HG03108 (cell line): ENCODE results near the gene CLEC3B.

Experiments
- ATAC-seq: cut with Tn5 transposase; IDR thresholded peaks from one replicate; pipeline ENCODE4 v1.9.1; 2021; ENCODE audit warnings: moderate library complexity; ENCODE audit not compliant: unreplicated experiment

CLEC3B gene

DNA sequence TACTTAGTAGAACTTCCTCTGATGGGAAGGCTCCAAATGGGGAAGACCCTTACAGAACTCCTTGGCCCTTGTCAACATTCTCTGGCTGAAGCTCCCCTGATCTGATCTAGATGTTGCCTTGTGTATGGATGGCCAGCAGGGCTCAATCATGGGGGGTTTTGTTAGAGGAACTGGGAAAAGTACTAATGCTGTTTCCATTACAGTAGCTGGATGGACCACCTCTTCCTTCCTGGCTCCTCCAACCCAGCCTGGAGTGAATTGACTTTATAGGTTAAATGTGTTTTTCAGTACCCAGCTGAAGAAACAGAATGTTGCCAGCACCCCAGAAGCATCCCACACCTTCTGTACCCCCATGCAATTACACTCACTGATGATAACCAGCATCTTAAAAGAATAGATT is 22.7 kb upstream of the CLEC3B start:
- no peak for ATAC-seq

DNA sequence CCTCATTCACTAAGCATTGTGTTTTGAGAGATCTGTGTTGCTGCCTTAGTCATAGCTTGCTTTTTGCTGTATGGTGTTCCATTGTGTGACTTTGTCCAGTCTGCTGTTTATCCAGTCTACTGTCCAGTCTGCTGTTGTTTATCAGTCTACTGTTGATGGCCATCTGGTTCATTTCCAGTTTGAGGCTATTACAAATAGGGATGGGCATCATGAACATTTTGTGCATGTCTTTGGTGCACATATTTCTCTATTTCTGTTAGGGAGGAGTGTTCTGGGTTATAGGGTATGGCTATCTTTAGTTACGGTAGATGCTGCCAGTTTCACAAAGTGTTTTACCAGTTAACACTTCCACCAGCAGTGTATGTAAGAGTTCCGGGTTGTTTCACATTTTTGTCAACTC is 22.2 kb upstream of the CLEC3B start:
- no peak for ATAC-seq

- ATAC-seq, result no peak
Observed at GRCh38 chr3:45007091-45007490, 19.0 kb upstream of the CLEC3B start.

GRCh38 chr3:45008117-45008516 is 18.0 kb upstream of the CLEC3B start:
- ATAC-seq, result no peak

- ATAC-seq, result no peak
Observed at GRCh38 chr3:45009868-45010267, 16.2 kb upstream of the CLEC3B start.

DNA sequence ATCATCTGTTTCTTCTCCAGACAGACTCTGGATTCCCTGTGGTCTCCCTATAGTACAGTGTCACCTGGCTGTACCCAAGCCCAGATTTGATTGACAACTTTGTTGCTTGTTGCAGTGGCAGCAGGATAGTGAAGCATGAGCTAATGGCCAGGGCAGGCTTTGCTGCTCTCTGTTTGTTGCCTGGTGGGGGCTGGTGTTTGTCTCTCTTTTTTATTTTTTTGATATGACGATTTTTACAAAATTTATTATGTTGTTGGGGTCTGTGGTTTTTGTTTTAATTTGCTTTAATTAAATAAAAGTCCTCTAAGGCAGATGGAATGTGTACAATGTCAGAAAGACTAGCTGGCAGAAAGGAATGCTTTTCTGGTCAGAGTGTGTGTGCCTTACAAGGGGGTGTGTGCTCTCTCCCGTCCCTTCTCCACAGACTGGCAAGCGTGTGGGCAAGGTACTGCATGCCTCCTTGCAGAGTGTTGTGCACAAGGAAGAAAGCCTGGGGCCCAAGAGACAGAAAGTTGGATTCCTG is 15.2 kb upstream of the CLEC3B start:
- ATAC-seq, result no peak

GRCh38 chr3:45011756-45012508 is 14.2 kb upstream of the CLEC3B start:
- peak; percentile 52 for ATAC-seq

DNA sequence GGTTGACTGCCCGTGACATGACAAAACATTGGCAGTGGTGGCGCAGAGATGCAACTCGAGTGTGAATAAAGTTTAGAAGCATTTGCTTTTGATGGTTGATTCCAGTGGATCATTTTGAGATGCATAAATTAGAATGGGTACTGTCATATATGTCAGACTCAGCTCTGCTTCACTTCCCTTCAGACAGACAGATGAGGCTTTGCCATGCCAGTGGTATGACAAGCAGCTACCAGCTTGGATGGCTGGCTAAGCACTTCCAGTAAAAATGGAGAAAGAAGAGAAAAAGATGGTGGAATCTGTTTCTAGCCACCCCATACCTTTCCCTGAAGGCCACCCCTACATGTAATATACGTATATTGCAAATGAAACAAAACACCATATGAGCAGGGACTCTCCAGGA is 13.5 kb upstream of the CLEC3B start:
- ATAC-seq, result no peak

DNA sequence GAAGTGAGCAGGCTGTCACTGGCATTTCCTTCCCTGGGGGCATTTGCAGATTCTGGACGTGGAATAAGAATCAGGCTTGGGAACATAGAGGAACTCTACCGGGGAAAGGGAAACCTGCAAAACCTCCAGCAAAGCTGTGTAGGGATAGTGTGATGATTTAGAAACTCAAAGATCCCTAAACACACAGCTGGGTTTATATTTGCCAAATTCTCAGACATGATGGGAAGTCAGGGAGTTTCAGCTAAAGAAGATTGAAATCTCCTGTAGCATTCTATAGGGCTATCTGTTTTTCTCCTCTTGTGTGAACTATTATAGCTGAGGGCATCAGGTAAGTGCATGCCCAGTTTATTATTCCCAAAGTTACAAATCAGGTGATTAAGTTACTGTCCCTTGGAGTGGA is 9.2 kb upstream of the CLEC3B start:
- no peak for ATAC-seq

DNA sequence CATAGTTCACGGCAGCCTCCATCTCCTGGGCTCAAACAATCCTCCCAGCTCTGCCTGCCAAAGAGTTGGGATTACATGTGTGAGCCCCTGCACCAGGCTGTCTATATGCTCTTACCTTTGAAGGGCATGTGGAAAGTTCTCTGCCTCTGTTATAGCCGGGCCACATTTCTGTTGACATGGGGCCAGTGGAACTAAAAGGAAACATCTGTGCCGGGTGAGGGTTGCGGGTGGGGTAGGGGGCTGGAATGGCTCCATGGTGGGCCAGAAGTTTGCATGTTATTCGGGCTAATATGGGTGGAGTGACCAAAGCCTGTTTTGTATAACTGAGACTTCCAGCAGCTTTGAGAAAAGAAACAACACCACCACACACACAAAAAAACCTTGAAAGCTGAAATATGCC is 8.3 kb upstream of the CLEC3B start:
- ATAC-seq, result no peak

GRCh38 chr3:45020534-45020933 is 5.6 kb upstream of the CLEC3B start:
- ATAC-seq, result no peak

GRCh38 chr3:45021524-45022297 is 4.4 kb upstream of the CLEC3B start:
- no peak for ATAC-seq

DNA sequence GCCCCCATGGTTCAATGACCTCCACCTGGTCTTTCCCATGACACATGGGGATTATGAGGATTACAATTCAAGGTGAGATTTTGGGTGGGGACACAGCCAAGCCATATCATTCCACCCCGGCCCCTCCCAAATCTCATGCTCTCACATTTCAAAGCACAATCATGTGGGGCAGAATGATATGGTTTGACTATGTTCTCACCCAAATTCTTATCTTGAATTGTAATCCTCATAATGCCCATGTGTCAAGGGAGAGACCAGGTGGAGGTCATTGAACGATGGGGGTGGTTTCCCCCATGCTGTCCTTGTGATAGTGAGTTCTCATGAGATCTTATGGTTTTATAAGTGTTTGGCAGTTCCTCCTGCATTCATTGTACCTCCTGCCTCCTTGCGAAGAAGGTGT is 2.4 kb upstream of the CLEC3B start:
- no peak for ATAC-seq

DNA sequence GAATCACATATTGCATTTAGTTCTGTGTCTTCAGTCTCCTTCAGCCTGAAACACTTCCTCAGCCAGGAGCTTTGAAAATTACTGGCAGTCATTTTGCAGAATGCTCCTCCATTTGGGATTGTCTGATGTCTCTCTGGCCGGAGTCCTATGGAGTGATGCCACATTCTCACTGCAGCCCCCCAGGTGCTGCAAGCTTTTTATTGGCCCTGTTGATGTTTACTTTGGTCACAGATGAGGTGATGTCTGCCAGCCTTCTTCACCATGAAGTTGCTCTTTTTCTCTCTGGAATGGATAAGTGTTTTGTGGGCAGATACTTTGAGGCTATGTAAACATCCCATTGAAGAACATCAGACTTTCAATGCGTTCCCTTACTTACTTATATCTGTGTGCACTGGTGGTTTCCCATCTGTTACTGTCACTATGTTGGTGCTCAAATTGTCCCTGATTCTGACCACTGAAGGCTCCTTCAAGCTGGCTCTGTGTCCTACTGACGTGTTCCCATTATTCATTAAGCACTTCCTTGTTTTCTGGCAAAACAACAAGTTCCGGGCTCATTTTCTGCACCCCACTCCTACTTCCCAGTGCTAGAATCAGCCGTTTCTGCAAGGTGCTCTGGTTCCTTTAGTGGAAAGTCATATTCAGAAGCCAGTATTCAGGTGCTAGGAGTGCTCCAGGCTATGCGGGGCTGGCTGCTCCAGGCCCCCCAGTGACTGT is 1.4 kb upstream of the CLEC3B start:
- no peak for ATAC-seq

DNA sequence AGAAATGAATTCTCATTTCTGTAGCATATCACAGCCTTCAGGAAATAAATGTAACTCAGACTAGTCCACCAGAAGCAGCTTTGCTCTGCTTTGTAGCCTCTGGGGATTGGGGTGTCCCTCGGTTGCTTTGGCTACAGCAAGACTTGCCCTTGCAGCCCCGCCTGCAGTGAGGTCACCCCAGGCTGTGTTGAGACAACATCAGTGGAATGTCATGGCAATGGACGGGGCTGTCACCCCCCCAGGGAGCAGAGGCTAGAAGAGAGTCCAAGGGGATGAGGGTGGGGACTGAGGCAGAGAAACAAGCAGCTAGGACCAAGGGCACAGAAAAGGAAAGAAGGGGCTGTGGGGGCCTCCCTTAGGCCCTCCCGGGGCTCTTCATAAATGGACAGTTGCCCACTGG is 854 bp downstream of the CLEC3B start:
- no peak for ATAC-seq

- no peak for ATAC-seq
Observed at GRCh38 chr3:45027441-45027840, 1.3 kb downstream of the CLEC3B start.

DNA sequence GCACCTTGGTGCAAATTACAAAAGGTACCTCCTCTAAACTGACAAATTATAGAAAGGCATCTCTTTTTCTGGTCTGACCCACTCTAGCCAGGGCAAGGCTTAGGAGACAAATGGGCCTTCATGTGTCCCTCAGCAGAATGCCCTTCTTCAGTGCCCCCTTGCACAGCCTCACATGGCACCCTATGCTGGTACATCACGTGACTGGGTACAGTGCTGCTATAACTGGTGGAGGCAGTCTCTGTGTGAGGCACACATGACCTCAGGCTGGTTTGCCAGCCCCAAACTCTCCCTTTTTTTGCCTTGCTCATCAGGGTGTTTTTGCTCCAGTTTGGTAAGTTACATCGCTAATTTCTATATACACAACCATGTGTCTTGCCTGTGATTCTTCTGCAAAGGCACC is 3.1 kb downstream of the CLEC3B start:
- ATAC-seq, result no peak

GRCh38 chr3:45029661-45030060 is 3.6 kb downstream of the CLEC3B start:
- ATAC-seq, result no peak

GRCh38 chr3:45031531-45031930 is 5.4 kb downstream of the CLEC3B start:
- ATAC-seq, result no peak

DNA sequence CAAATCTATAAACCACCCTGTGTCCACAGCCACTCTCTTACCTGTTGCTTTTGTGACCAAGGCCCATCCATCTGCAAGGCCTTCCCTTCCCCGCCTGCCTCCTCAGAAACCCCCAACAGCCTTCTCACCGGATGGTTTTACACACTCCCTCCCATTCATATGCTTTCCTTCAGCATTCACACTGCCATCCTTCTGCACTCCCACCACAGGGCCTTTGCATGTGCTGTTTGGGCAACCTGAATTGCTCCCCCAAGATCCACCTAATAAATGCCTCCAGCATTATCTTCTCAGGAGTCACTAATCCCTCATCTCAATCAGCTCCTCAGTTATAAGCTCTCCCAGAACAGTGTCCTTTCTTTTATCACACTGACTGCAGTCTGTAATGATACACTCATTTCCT is 6.0 kb downstream of the CLEC3B start:
- no peak for ATAC-seq

GRCh38 chr3:45033791-45034190 is 7.7 kb downstream of the CLEC3B start:
- no peak for ATAC-seq
